K562 (cell line): ENCODE measurements around the gene NAA10. TPM values are rescaled to one million over a fixed set of nuclear protein-coding genes. Genes with fewer than 3 reads are reported as not detected.

Experiments
- ATAC-seq: fragments of 200-7000 bp; cut with Tn5 transposase; 3 replicates; pipeline ENCODE4 v1.9.1; 2020; ENCODE audit warnings: moderate library complexity
- BruUV-seq: library from RNA; stranded (reverse); fragments of 400-500 nt; replicated peaks from 2 replicates; lab custom pipeline; 2021; lab: Mats Ljungman, UMichigan
- CTCF ChIA-PET: fragments of 300-600 bp; formaldehyde crosslinking; extraction: SDS; loops from one replicate; lab custom pipeline; 2021; ENCODE audit warnings: low intra/inter-chr PET ratio; lab: Yijun Ruan, JAX
- POLR2A ChIA-PET: fragments of 300-600, 350-650 bp; sonication (Branson Sonifier 250); formaldehyde crosslinking; extraction: SDS; loops from one replicate; lab custom pipeline; 2021; ENCODE audit warnings: antibody characterized with exemption, inconsistent platforms; lab: Yijun Ruan, JAX
- DNase-seq, 4 experiments: peaks; one replicate each; pipeline versions ENCODE4 v3.0.0 to v3.0.0-alpha.2; 2011 to 2018; ENCODE audit warnings: low spot score in 3 of 4, mixed read lengths in 3 of 4; ENCODE audit errors: extremely low read depth in 1 of 4
- FAIRE-seq: peaks from 2 replicates; lab custom pipeline; 2011; peaks lifted over from hg19 to GRCh38; lab: Jason Lieb, UNC
- H2AFZ ChIP-seq: 2 replicates; pipeline ENCODE4 v1.6.0; 2011; ENCODE audit warnings: low read depth, low read length, control low read depth, inconsistent platforms
- H3K27ac ChIP-seq: fragments of 200-600 bp; 3 replicates; pipeline ENCODE4 v1.8.0; 2011; ENCODE audit warnings: low read depth, mild to moderate bottlenecking, control low read depth, inconsistent platforms, low read length, moderate library complexity, mixed read lengths; ENCODE audit errors: extremely low read depth
- H3K27me3 ChIP-seq, 2 experiments: fragments of 300-600 bp in 1 of 2; 2 replicates in 1 of 2; 3 replicates in 1 of 2; pipeline versions ENCODE4 v1.6.0 to v1.8.0; 2011; ENCODE audit warnings: inconsistent platforms in 2 of 2, low read length in 2 of 2, mild to moderate bottlenecking in 1 of 2, mixed read lengths in 1 of 2, moderate library complexity in 1 of 2; ENCODE audit not compliant: control insufficient read depth in 2 of 2, insufficient read depth in 2 of 2
- H3K36me3 ChIP-seq: fragments of 300-600 bp; 3 replicates; pipeline ENCODE4 v1.8.0; 2011; ENCODE audit warnings: mild to moderate bottlenecking, low read length, inconsistent platforms; ENCODE audit not compliant: control insufficient read depth, insufficient read depth
- H3K4me1 ChIP-seq, 2 experiments: fragments of 200-600 bp in 1 of 2; replicated peaks in 1 of 2; 2 replicates in 1 of 2; 3 replicates in 1 of 2; pipeline versions ENCODE4 v1.5.1 to v1.8.0; 2011; ENCODE audit warnings: inconsistent platforms in 2 of 2, low read length in 2 of 2, mild to moderate bottlenecking in 1 of 2, mixed read lengths in 1 of 2, moderate library complexity in 1 of 2; ENCODE audit not compliant: control insufficient read depth in 2 of 2, insufficient read depth in 2 of 2
- H3K4me2 ChIP-seq: 2 replicates; pipeline ENCODE4 v1.6.1; 2011; ENCODE audit warnings: low read length, control low read depth, inconsistent platforms, mixed read lengths; ENCODE audit not compliant: insufficient read depth
- H3K4me3 ChIP-seq: fragments of 200-600 bp; sonication (generic), shearing (Covaris generic); 2 replicates; pipeline ENCODE4 v1.5.1; 2016; ENCODE audit warnings: control low read depth, inconsistent platforms
- H3K79me2 ChIP-seq: fragments of 200-600 bp; 3 replicates; pipeline ENCODE4 v1.8.0; 2011; ENCODE audit warnings: low read length, inconsistent platforms; ENCODE audit not compliant: control insufficient read depth, insufficient read depth
- H3K9ac ChIP-seq, 2 experiments: 2 replicates each; pipeline versions ENCODE4 v1.6.0 to v1.6.1; 2011; ENCODE audit warnings: low read depth in 2 of 2, low read length in 2 of 2, control low read depth in 1 of 2, inconsistent platforms in 1 of 2, mild to moderate bottlenecking in 1 of 2, mixed read lengths in 1 of 2; ENCODE audit not compliant: insufficient read depth in 1 of 2
- H3K9me1 ChIP-seq: one replicate; pipeline ENCODE4 v1.6.0; 2011; ENCODE audit warnings: inconsistent platforms, mild to moderate bottlenecking, low read length, moderate library complexity; ENCODE audit not compliant: control insufficient read depth, insufficient read depth
- H3K9me3 ChIP-seq: replicated peaks from 2 replicates; pipeline ENCODE4 v1.5.1; 2011; ENCODE audit warnings: low read depth, low read length, inconsistent platforms; ENCODE audit not compliant: control insufficient read depth, insufficient read depth
- H4K20me1 ChIP-seq: replicated peaks from 2 replicates; pipeline ENCODE4 v1.6.1; 2011; ENCODE audit warnings: low read length, inconsistent platforms, mixed read lengths; ENCODE audit not compliant: control insufficient read depth, insufficient read depth
- BDP1 ChIP-seq: IDR thresholded peaks from 3 replicates; pipeline ENCODE4 v1.6.1; 2011; ENCODE audit not compliant: insufficient read length, insufficient read depth
- CBFB ChIP-seq: sonication (generic); formaldehyde crosslinking; IDR thresholded peaks from 2 replicates; pipeline ENCODE4 v1.4.0; 2020; ENCODE audit warnings: mild to moderate bottlenecking, missing genetic modification reagents
- E2F1 ChIP-seq: sonication (generic); formaldehyde crosslinking; IDR thresholded peaks from 2 replicates; pipeline ENCODE4 v1.8.1; 2023; ENCODE audit warnings: mild to moderate bottlenecking, missing genetic modification reagents, moderate library complexity
- FOXK1 ChIP-seq: sonication (generic); formaldehyde crosslinking; IDR thresholded peaks from 2 replicates; pipeline ENCODE4 v1.8.0; 2022; ENCODE audit warnings: missing genetic modification reagents, mild to moderate bottlenecking, borderline replicate concordance
- GATAD2B ChIP-seq: fragments of 450-650 bp; IDR thresholded peaks from 2 replicates; pipeline ENCODE4 v1.6.1; 2017; ENCODE audit warnings: mild to moderate bottlenecking, borderline replicate concordance
- HMGN3 ChIP-seq: IDR thresholded peaks from 2 replicates; pipeline ENCODE4 v1.6.1; 2011; ENCODE audit warnings: borderline replicate concordance, low read depth, mild to moderate bottlenecking, mixed read lengths, low read length; ENCODE audit not compliant: insufficient read length; ENCODE audit errors: extremely low read depth
- KDM1A ChIP-seq, 2 experiments: fragments of 450-650 bp; IDR thresholded peaks; 2 replicates each; pipeline ENCODE4 v1.6.1; 2016; ENCODE audit warnings: mild to moderate bottlenecking in 2 of 2
- MBD2 ChIP-seq: sonication (generic); IDR thresholded peaks from 2 replicates; pipeline ENCODE4 v1.6.1; 2016; ENCODE audit warnings: low read depth, borderline replicate concordance
- PCBP1 ChIP-seq: fragments of 200-400 bp; formaldehyde crosslinking; IDR thresholded peaks from 2 replicates; pipeline ENCODE4 v1.6.1; 2018; ENCODE audit warnings: mild to moderate bottlenecking, low read depth, low read length; ENCODE audit not compliant: poor library complexity, severe bottlenecking
- RBFOX2 ChIP-seq: fragments of 200-400 bp; formaldehyde crosslinking; IDR thresholded peaks from 2 replicates; pipeline ENCODE4 v1.6.1; 2017; ENCODE audit warnings: low read depth, mild to moderate bottlenecking, low read length, moderate library complexity
- SIX5 ChIP-seq, 2 experiments: IDR thresholded peaks; 2 replicates each; pipeline ENCODE4 v1.6.1; 2011; ENCODE audit warnings: low read length in 2 of 2, borderline replicate concordance in 1 of 2, low read depth in 1 of 2, mild to moderate bottlenecking in 1 of 2, moderate library complexity in 1 of 2; ENCODE audit not compliant: insufficient read depth in 1 of 2
- SRSF1 ChIP-seq: fragments of 200-400 bp; formaldehyde crosslinking; IDR thresholded peaks from 2 replicates; pipeline ENCODE4 v1.6.1; 2017; ENCODE audit warnings: mild to moderate bottlenecking, low read depth, low read length, moderate library complexity
- TAF1 ChIP-seq: IDR thresholded peaks from 2 replicates; pipeline ENCODE4 v1.6.1; 2011; ENCODE audit warnings: mild to moderate bottlenecking, low read length, moderate library complexity; ENCODE audit not compliant: insufficient read depth, control insufficient read depth, severe bottlenecking; ENCODE audit errors: extremely low read depth
- ZBTB17 ChIP-seq: fragments of 450-650 bp; formaldehyde crosslinking; IDR thresholded peaks from 2 replicates; pipeline ENCODE4 v1.4.0; 2020; ENCODE audit warnings: mild to moderate bottlenecking
- ZNF695 ChIP-seq: fragments of 450-650 bp; formaldehyde crosslinking; IDR thresholded peaks from 2 replicates; pipeline ENCODE4 v1.4.0; 2020; ENCODE audit warnings: mild to moderate bottlenecking, moderate library complexity
- WGBS: fragments of 100-300 bp; shearing (Covaris generic); methylation state at CpG from one replicate; pipeline ENCODE4 v1.1.6; 2016; ENCODE audit warnings: low coverage, mixed read lengths; ENCODE audit not compliant: insufficient coverage; ENCODE audit errors: missing lambda C conversion rate; 5-methylcytosine and 5-hydroxymethylcytosine counted together
- in situ Hi-C: fragments of 300-500 bp; cut with MboI; formaldehyde crosslinking; loops from 4 replicates; pipeline ENCODE4 v1.15.0; 2018; ENCODE audit warnings: inconsistent platforms, mixed read lengths
- intact Hi-C: fragments of 100-400 bp; cut with micrococcal nuclease; formaldehyde crosslinking; loops from 2 replicates; pipeline ENCODE4 v1.14.2; 2022
- polyA plus RNA-seq, 8 experiments: library from polyadenylated mRNA; depleted of rRNA in 4 of 8; stranded (reverse) in 5 of 8; unstranded in 3 of 8; fragments of >200 nt; fragmentation: Nextera tagmentation in 2 of 8; fragmentation: Illumina TruSeq in 1 of 8; extraction: Ambion mirVana in 2 of 8; extraction: Trizol in 1 of 8; gene quantifications; 2 replicates each; pipeline versions ENCODE4 v1.2.1 to v1.2.3, GENCODE V29; 2011 to 2014; ENCODE audit warnings: inconsistent platforms in 1 of 8, missing spikeins in 1 of 8
- total RNA-seq, 7 experiments: library from RNA; depleted of rRNA in 6 of 7; stranded (reverse); fragments of >200 nt in 6 of 7; fragmentation: Illumina TruSeq in 2 of 7; extraction: Trizol in 2 of 7; gene quantifications; 2 replicates each; pipeline versions ENCODE4 v1.2.1 to v1.2.3, GENCODE V29; 2011 to 2021; ENCODE audit warnings: low replicate concordance in 1 of 7
- TF ChIP-seq, protein P1 (sequence below): IDR thresholded peaks from 2 replicates; pipeline ENCODE4 v1.6.1; 2011; ENCODE audit warnings: borderline replicate concordance, low read depth, mild to moderate bottlenecking, moderate library complexity, low read length; ENCODE audit not compliant: insufficient read depth, poor library complexity, severe bottlenecking
- TF ChIP-seq, protein P2 (sequence below), 2 experiments: fragments of 450-650 bp; IDR thresholded peaks; 2 replicates each; pipeline ENCODE4 v1.6.1; 2016

NAA10 gene
- total and polyA plus RNA-seq, 9 of the 15 experiments (the other 6 are each of a cell fraction or from before 2014, with no cell fraction given): 11.1 to 250 (median 134) TPM

- Histone ChIP-seq H3K27ac (peak overlapping the region; percentile 100), H4K20me1 (peaks cover 38% of the 10 kb centered on the region), H3K4me1 (peaks cover 40 to 64% of the 10 kb centered on the region in 2 experiments), H3K36me3 (peaks cover 35% of the 10 kb centered on the region; the same call in 2 of the 3 replicates), H3K4me2 (peak overlapping the region; percentile 97), H3K79me2 (peaks cover 75% of the 10 kb centered on the region), H2AFZ (peak overlapping the region; percentile 91), H3K9me1 (peaks cover 5% of the 10 kb centered on the region), H3K27me3 (no peaks in the 10 kb centered on the region), H3K9ac (peak overlapping the region; percentile 99 to 100), H3K4me3 (peak overlapping the region; percentile 84), H3K9me3 (no peaks in the 10 kb centered on the region)
- ChIA-PET CTCF (no interaction called here), POLR2A (interaction anchor here (0.6 to 3.4 kb wide), 12 partner anchors 9 to 457 kb away, joined by 3 to 16 read pairs (median 4); partner anchors contain the start of genes ATP6AP1 and MECP2)
- ATAC-seq (peak; percentile 69), DNase-seq (peak; percentile 59 to 90 (median 72)), FAIRE-seq (peak; percentile 26)
- in situ Hi-C loops: no loop called here
- 0% methylated on average over 17 of the region's 34 CpGs for WGBS
- no TSS peak for BruUV-seq
- intact Hi-C loops: loop anchor here (2.0 kb wide), 1 partner anchor 50 kb away; no protein-coding TSS in a partner anchor
- TF ChIP-seq, protein P1, sequence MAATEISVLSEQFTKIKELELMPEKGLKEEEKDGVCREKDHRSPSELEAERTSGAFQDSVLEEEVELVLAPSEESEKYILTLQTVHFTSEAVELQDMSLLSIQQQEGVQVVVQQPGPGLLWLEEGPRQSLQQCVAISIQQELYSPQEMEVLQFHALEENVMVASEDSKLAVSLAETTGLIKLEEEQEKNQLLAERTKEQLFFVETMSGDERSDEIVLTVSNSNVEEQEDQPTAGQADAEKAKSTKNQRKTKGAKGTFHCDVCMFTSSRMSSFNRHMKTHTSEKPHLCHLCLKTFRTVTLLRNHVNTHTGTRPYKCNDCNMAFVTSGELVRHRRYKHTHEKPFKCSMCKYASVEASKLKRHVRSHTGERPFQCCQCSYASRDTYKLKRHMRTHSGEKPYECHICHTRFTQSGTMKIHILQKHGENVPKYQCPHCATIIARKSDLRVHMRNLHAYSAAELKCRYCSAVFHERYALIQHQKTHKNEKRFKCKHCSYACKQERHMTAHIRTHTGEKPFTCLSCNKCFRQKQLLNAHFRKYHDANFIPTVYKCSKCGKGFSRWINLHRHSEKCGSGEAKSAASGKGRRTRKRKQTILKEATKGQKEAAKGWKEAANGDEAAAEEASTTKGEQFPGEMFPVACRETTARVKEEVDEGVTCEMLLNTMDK: no peak
- TF ChIP-seq FOXK1 (CRISPR knock-in tag) (no peak), SRSF1 (0 out of 2 replicates have a peak, but pooled peaks have one; percentile 44), BDP1 (no peak), SIX5 (IDR thresholded peaks at IDR 0.05; ENCODE audit: borderline replicate concordance in 1 of 2, insufficient read depth in 1 of 2, low read depth in 1 of 2, low read length in 2 of 2) (peak in 1 of 2 experiments; percentile 9; a peak in 1 of 4 replicates), E2F1 (CRISPR knock-in tag) (0 out of 2 replicates have a peak, but pooled peaks have one; percentile 5), ZNF695 (CRISPR knock-in tag) (no peak), GATAD2B (no peak), PCBP1 (peak; percentile 16), RBFOX2 (peak; percentile 85), MBD2 (0 out of 2 replicates have a peak, but pooled peaks have one; percentile 9), CBFB (CRISPR knock-in tag) (peak; percentile 78; the same call in 1 of the 2 replicates), ZBTB17 (no peak), HMGN3 (peak; percentile 78), TAF1 (peak; percentile 71), KDM1A (IDR thresholded peaks at IDR 0.05) (no peak)
- TF ChIP-seq, protein P2, sequence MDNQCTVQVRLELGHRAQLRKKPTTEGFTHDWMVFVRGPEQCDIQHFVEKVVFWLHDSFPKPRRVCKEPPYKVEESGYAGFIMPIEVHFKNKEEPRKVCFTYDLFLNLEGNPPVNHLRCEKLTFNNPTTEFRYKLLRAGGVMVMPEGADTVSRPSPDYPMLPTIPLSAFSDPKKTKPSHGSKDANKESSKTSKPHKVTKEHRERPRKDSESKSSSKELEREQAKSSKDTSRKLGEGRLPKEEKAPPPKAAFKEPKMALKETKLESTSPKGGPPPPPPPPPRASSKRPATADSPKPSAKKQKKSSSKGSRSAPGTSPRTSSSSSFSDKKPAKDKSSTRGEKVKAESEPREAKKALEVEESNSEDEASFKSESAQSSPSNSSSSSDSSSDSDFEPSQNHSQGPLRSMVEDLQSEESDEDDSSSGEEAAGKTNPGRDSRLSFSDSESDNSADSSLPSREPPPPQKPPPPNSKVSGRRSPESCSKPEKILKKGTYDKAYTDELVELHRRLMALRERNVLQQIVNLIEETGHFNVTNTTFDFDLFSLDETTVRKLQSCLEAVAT (IDR thresholded peaks at IDR 0.05): no peak
Measured at GRCh38 chrX:153971124-153971449, 36.2 kb upstream of the NAA10 start.
